Activated CD4-positive, alpha-beta T cell treated with anti-CD3 and anti-CD28 coated beads, Interleukin-2, amount 10 ng/mL, durations not matched to agents 24 days and 14 days (primary cell): ENCODE data around the gene SPTBN4. TPM values are rescaled to one million over a fixed set of nuclear protein-coding genes. Genes with fewer than 3 reads are reported as not detected.
A peak's percentile ranks its signal among the peaks of the same experiment; 100 is the strongest.
"Not testable (repeated sequence)": the region's sequence is repeated elsewhere in the genome, so short reads cannot be mapped to it uniquely, and the experiment has no call there.

Experiments
- DNase-seq: peaks from one replicate; pipeline ENCODE4 v3.0.0; 2022
- H3K27ac Mint-ChIP-seq: one replicate; pipeline ENCODE4 v1.8.0; 2022; ENCODE audit warnings: mild to moderate bottlenecking, mixed read lengths
- H3K27me3 Mint-ChIP-seq: one replicate; pipeline ENCODE4 v1.8.0; 2022; ENCODE audit warnings: mixed read lengths
- H3K36me3 Mint-ChIP-seq: one replicate; pipeline ENCODE4 v1.8.0; 2022; ENCODE audit warnings: low read depth, mild to moderate bottlenecking, mixed read lengths
- H3K4me1 Mint-ChIP-seq: one replicate; pipeline ENCODE4 v1.8.0; 2021; ENCODE audit warnings: mixed read lengths
- H3K4me3 Mint-ChIP-seq: one replicate; pipeline ENCODE4 v1.8.0; 2022; ENCODE audit warnings: mild to moderate bottlenecking, moderate library complexity, mixed read lengths
- H3K9me3 Mint-ChIP-seq: one replicate; pipeline ENCODE4 v1.8.0; 2021; ENCODE audit warnings: mixed read lengths
- intact Hi-C: fragments of 100-400 bp; cut with micrococcal nuclease; formaldehyde crosslinking; loops from one replicate; pipeline ENCODE4 v1.15.1; 2023
- total RNA-seq: library from RNA; stranded (reverse); gene quantifications from 2 replicates; pipeline ENCODE4 v1.2.3, GENCODE V29; 2022

SPTBN4 gene
- total RNA-seq, 1 donor from 2014 or later = 0.51 TPM

DNA sequence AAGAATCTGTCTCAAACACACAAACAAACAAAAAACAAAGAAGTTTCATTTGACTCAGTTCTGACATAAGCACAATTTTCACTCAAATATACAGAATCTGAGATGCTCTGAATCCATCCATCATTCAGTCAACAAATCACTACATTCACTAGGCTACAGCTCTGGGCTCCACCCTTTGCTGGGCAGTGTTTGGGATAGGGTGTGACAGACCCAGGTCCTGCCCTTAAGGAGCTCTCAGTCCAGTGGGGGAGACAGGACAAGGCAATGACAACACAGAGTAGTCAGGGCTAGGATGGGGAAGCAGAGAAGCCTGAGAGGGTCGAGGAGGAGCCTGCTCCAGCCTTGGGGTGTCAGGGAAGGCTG is 45.3 kb downstream of the SPTBN4 start:
- no peaks in the 10 kb centered on the region for H3K36me3 Mint-ChIP-seq
- H3K4me3 Mint-ChIP-seq = no peak overlapping the region
- no peak overlapping the region for H3K27ac Mint-ChIP-seq
- H3K27me3 Mint-ChIP-seq = peaks cover 40% of the 10 kb centered on the region
- no peak for DNase-seq
- no peaks in the 10 kb centered on the region for H3K9me3 Mint-ChIP-seq
- intact Hi-C loops = no loop called here
- peaks cover 4% of the 10 kb centered on the region for H3K4me1 Mint-ChIP-seq

GRCh38 chr19:40512473-40513344 is 45.9 kb downstream of the SPTBN4 start:
- Mint-ChIP-seq H3K36me3 (no peaks in the 10 kb centered on the region), H3K9me3 (no peaks in the 10 kb centered on the region), H3K27ac (no peak overlapping the region), H3K4me3 (no peak overlapping the region), H3K4me1 (peaks cover 4% of the 10 kb centered on the region), H3K27me3 (peaks cover 44% of the 10 kb centered on the region)
- DNase-seq = no peak
- intact Hi-C loops = no loop called here

DNA sequence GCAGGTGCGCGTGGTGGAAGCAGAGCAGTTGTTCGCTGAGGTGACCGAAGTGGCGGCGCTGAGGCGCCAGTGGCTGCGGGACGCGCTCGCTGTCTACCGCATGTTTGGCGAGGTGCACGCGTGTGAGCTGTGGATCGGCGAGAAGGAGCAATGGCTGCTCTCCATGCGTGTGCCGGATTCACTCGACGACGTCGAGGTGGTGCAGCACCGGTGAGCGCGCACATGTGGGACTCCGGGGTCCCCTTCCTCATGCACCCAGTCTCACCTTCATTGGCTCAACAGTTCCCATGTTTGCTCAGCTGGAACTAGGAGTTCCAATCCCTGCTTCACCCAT is 46.5 kb downstream of the SPTBN4 start:
- peaks cover 45% of the 10 kb centered on the region for H3K27me3 Mint-ChIP-seq
- H3K4me3 Mint-ChIP-seq = no peak overlapping the region
- intact Hi-C loops = no loop called here
- no peak for DNase-seq
- no peaks in the 10 kb centered on the region for H3K9me3 Mint-ChIP-seq
- H3K27ac Mint-ChIP-seq = no peak overlapping the region
- peaks cover 4% of the 10 kb centered on the region for H3K4me1 Mint-ChIP-seq
- no peaks in the 10 kb centered on the region for H3K36me3 Mint-ChIP-seq

DNA sequence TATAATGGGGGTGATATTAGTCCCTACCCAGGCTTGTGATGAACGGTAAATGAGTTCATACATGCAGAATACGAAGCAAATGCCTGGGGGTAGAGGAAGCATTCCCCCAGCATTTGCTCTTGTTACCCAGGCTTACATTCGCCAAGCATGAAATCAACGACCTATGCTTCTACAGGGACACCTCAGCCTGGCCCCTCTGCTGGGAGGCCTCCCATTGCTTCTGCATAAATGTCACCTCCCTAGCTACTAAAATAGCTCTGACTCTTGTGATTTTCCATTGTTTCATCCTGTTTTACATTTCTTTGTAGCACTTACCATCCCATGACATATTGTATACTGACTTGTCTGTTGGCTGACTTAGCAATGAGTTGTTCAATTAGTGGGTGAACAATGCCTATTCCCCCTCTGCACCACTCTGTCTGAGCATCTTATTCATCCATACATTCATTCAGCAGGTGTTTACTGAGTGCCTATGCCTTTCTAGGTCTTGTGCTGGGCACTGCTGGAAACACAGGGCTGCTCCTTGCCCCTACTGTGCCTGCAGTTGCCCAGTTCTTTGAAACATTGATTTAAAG is 47.0 kb downstream of the SPTBN4 start:
- no peak overlapping the region for H3K27ac Mint-ChIP-seq
- no peak overlapping the region for H3K4me3 Mint-ChIP-seq
- H3K4me1 Mint-ChIP-seq = peaks cover 4% of the 10 kb centered on the region
- H3K9me3 Mint-ChIP-seq = no peaks in the 10 kb centered on the region
- no peaks in the 10 kb centered on the region for H3K36me3 Mint-ChIP-seq
- no peak for DNase-seq
- intact Hi-C loops = no loop called here
- H3K27me3 Mint-ChIP-seq = peaks cover 45% of the 10 kb centered on the region

DNA sequence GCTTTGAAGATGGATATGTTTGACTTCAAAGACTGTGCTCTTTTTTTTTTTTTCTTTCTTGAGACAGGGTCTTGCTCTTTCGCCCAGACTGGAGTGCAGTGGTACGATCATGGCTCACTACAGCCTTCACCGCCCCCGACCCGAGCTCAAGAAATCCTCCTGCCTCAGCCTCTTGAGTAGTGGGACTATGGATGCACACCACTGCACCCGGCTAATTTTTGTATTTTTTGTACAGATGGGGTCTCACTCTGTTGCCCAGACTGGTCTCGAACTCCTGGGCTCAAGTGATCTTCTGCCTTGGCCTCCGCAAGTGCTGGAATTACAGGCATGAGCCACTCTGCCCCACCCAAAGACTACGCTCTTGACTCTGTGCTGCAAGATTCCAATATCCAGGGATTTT is 50.4 kb downstream of the SPTBN4 start:
- H3K27ac Mint-ChIP-seq = no peak overlapping the region
- no peak for DNase-seq
- no peak overlapping the region for H3K4me3 Mint-ChIP-seq
- intact Hi-C loops = no loop called here
- H3K27me3 Mint-ChIP-seq = peaks cover 38% of the 10 kb centered on the region
- peaks cover 2% of the 10 kb centered on the region for H3K4me1 Mint-ChIP-seq
- H3K9me3 Mint-ChIP-seq = no peaks in the 10 kb centered on the region
- H3K36me3 Mint-ChIP-seq = no peaks in the 10 kb centered on the region

DNA sequence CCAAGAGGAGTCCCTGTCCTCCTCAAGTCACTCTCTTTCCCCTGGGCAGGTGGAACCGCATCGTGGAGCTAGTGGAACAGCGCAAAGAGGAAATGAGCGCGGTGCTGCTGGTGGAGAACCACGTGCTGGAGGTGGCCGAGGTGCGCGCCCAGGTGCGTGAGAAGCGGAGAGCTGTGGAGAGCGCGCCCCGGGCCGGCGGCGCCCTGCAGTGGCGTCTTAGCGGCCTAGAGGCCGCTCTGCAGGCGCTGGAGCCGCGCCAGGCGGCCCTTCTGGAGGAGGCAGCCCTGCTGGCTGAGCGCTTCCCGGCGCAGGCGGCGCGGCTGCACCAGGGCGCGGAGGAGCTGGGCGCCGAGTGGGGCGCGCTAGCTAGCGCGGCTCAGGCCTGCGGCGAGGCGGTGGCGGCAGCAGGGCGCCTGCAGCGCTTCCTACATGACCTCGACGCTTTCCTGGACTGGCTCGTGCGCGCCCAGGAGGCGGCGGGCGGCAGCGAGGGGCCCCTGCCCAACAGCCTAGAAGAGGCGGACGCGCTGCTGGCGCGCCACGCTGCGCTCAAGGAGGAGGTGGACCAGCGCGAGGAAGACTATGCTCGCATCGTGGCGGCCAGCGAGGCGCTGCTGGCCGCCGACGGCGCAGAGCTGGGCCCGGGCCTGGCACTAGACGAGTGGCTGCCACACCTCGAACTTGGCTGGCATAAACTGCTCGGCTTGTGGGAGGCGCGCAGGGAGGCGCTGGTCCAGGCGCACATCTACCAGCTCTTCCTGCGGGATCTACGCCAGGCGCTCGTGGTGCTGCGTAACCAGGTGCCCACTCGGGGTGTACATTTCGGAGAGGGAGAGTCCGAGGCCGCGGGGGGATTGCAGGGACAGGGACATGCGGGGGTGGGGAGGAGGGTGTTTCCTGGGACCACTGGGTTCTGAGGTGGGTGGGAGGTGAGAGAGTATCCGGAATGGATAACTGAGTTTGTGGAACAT is 52.8 kb downstream of the SPTBN4 start:
- Mint-ChIP-seq H3K27ac (no peak overlapping the region), H3K4me3 (no peak overlapping the region)
- intact Hi-C loops = loop anchor here (10.0 kb wide), 1 partner anchor 215 kb away; no protein-coding TSS in a partner anchor

DNA sequence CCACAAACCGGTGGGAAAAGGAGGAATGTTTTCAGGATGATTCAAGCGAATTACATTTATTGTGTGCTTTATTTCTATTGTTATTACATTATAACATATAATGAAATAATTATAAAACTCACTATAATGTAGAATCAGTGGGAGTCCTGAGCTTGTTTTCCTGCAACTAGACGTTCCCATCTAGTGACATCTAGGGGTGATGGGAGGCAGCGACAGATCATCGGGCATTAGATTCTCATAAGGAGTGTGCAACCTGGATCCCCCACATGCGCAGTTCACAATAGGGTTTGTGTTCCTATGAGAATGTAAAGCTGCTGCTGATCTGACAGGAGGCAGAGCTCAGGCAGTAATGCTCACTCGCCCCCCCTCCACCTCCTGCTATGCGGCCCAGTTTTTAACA is 54.5 kb downstream of the SPTBN4 start:
- Mint-ChIP-seq H3K9me3 (no peaks in the 10 kb centered on the region), H3K27ac (no peak overlapping the region), H3K4me3 (no peak overlapping the region), H3K27me3 (peaks cover 25% of the 10 kb centered on the region), H3K36me3 (no peaks in the 10 kb centered on the region), H3K4me1 (no peaks in the 10 kb centered on the region)
- no peak for DNase-seq
- intact Hi-C loops = loop anchor here (10.0 kb wide), 1 partner anchor 216 kb away; no protein-coding TSS in a partner anchor

More for the DNA sequence above, 52.8 kb downstream of the SPTBN4 start:
- Mint-ChIP-seq H3K27me3 (peaks cover 25% of the 10 kb centered on the region), H3K9me3 (no peaks in the 10 kb centered on the region), H3K4me1 (no peaks in the 10 kb centered on the region), H3K36me3 (no peaks in the 10 kb centered on the region)
- DNase-seq = no peak

GRCh38 chr19:40521900-40522299 is 55.1 kb downstream of the SPTBN4 start:
- not testable (repeated sequence) for H3K27ac Mint-ChIP-seq, H3K9me3 Mint-ChIP-seq, H3K4me3 Mint-ChIP-seq, H3K4me1 Mint-ChIP-seq, DNase-seq, H3K36me3 Mint-ChIP-seq
- H3K27me3 Mint-ChIP-seq = peaks cover 23% of the 10 kb centered on the region
- intact Hi-C loops = loop anchor here (10.0 kb wide), 1 partner anchor 217 kb away; no protein-coding TSS in a partner anchor

DNA sequence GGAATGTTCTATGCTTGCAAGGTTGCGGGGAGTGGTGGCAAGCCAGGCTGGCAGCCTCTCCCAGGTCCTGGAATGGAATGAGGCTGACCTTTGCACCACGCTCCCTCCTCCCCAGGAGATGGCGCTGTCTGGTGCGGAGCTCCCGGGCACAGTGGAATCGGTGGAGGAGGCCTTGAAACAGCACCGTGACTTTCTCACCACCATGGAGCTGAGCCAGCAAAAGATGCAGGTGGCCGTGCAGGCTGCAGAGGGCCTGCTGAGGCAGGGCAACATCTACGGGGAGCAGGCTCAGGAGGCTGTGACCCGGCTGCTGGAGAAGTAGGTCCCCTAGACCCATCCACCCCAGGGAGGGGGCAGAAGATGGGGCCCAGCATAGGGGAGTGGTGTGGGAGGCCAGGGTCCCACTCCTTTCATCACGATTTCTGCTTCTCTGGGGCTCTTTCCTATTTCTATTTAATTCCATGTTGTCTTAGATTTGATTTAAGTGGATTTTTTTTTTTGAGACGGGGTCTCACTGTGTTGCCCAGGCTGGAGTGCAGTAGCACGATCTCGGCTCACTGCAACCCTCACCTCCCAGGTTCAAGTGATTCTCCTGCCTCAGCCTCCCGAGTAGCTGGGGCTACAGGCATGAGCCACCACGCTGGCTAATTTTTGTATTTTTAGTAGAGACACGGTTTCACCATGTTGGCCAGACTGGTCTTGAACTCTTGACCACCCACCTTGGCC is 56.7 kb downstream of the SPTBN4 start:
- Mint-ChIP-seq H3K36me3 (no peaks in the 10 kb centered on the region), H3K4me3 (no peak overlapping the region), H3K9me3 (no peaks in the 10 kb centered on the region), H3K4me1 (no peaks in the 10 kb centered on the region), H3K27me3 (peaks cover 19% of the 10 kb centered on the region), H3K27ac (no peak overlapping the region)
- DNase-seq = peak; percentile 86
- intact Hi-C loops = loop anchor here (10.0 kb wide), 1 partner anchor 219 kb away; no protein-coding TSS in a partner anchor

DNA sequence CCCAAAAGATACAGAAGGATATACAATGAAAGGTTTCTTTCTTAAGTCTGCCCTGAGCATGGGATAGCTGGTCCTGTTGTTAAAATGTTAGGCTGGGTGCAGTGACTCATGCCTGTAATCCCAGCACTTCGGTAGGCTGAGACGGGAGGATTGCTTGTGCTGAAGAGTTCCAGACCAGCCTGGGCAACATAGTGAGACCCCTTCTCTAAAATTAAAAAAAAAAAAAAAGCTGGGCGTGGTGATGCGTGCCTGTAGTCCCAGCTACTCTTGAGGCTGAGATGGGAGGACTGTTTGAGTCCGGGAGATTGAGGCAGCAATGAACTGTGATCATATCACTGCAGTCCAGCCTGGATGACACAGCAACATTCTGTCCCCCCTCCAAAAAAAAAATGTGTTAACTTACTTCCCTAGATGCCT is 57.3 kb downstream of the SPTBN4 start:
- no peaks in the 10 kb centered on the region for H3K9me3 Mint-ChIP-seq
- no peak overlapping the region for H3K27ac Mint-ChIP-seq
- H3K36me3 Mint-ChIP-seq = no peaks in the 10 kb centered on the region
- H3K27me3 Mint-ChIP-seq = peaks cover 16% of the 10 kb centered on the region
- H3K4me3 Mint-ChIP-seq = no peak overlapping the region
- intact Hi-C loops = loop anchor here (10.0 kb wide), 1 partner anchor 219 kb away; no protein-coding TSS in a partner anchor
- DNase-seq = no peak
- peaks cover 5% of the 10 kb centered on the region for H3K4me1 Mint-ChIP-seq

DNA sequence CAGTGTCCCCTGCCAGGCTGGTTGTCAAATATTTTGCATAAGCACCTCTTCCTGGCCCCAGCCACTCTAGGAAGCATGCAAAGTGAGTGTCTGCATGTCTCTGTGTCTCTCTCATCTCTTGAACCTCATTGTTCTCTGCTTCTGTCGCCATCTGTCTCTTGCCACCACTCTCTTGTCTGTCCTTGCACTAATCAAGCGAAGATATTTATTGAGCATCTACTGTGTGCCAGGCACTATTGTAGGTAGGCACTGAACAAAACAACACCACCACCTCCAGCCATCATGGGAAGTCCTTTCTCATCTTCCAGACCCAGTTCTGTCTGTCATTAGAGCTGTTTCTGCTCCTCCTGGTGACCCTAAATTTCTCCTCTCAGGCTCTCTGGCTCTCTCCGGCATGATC is 57.9 kb downstream of the SPTBN4 start:
- no peak overlapping the region for H3K4me3 Mint-ChIP-seq
- no peaks in the 10 kb centered on the region for H3K36me3 Mint-ChIP-seq
- peaks cover 16% of the 10 kb centered on the region for H3K27me3 Mint-ChIP-seq
- DNase-seq = no peak
- H3K9me3 Mint-ChIP-seq = no peaks in the 10 kb centered on the region
- peaks cover 7% of the 10 kb centered on the region for H3K4me1 Mint-ChIP-seq
- no peak overlapping the region for H3K27ac Mint-ChIP-seq
- intact Hi-C loops = loop anchor here (5.0 to 10.0 kb wide), 3 partner anchors 57 to 220 kb away; partner anchors contain the start of genes BLVRB and SPTBN4

GRCh38 chr19:40525234-40526051 is 58.6 kb downstream of the SPTBN4 start:
- H3K36me3 Mint-ChIP-seq = no peaks in the 10 kb centered on the region
- H3K9me3 Mint-ChIP-seq = no peaks in the 10 kb centered on the region
- H3K27ac Mint-ChIP-seq = no peak overlapping the region
- intact Hi-C loops = loop anchor here (5.0 to 10.0 kb wide), 3 partner anchors 58 to 221 kb away; partner anchors contain the start of genes BLVRB and SPTBN4
- H3K27me3 Mint-ChIP-seq = peaks cover 15% of the 10 kb centered on the region
- DNase-seq = no peak
- H3K4me3 Mint-ChIP-seq = no peak overlapping the region
- peaks cover 12% of the 10 kb centered on the region for H3K4me1 Mint-ChIP-seq
